ENCODE measurements around the gene LMF1.

The LMF1 gene

DNA sequence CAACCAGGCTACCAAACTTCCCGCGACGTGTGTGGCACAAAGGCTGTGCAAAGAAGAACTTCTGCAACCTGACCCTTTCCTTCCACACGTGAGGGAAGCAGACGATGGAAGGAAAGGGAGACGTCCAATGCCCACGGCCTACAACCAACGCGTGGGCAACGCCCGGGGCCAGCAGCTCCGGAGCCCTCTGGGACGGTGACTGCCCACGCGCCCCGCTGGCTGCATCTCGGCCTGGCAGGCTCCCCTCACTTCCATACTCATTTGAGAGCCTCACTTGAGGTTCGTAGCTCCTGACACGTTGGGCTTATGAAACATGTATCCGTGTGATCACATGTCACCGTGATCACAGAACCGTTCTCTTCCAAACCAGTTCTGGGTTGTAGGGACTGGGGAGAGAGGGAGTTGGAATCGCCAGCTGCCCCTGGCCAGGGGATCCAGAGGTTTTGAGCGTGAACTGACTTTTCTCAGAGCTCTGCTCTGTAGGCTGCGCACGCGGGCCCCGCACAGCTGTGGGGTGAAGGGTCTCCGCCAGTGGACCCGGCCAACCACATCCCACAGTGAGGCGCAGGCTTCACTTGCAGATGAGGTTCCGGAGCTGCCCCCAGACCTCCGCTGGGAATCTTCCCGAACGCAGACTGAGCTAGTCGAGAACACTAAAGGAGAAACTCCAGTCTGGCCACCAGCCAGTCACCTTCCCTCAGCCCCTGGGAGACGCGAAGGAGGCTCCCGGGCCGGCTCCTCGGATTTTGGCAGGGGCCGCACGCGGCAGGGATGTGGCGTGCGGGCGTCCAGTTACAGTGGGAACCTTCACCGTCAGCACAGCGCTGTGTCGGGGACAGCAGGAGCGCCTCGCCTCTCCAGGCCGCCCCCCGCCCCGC lies 1.0 kb downstream of the LMF1 start:
- TF ChIP-seq POLR2AphosphoS5 (IDR thresholded peaks at IDR 0.05; ENCODE audit: low read depth, low read length) (no peak), TAF1 (IDR thresholded peaks at IDR 0.05; ENCODE audit: borderline replicate concordance, insufficient read depth, low read length) (no peak), SIN3A (IDR thresholded peaks at IDR 0.05; ENCODE audit: borderline replicate concordance, insufficient read depth, low read length) (no peak), FOXP2 (optimal IDR thresholded peaks at IDR 0.05; ENCODE audit: borderline replicate concordance, extremely low read depth, extremely low read length, insufficient read depth) (no peak)
- TF ChIP-seq, protein P1, sequence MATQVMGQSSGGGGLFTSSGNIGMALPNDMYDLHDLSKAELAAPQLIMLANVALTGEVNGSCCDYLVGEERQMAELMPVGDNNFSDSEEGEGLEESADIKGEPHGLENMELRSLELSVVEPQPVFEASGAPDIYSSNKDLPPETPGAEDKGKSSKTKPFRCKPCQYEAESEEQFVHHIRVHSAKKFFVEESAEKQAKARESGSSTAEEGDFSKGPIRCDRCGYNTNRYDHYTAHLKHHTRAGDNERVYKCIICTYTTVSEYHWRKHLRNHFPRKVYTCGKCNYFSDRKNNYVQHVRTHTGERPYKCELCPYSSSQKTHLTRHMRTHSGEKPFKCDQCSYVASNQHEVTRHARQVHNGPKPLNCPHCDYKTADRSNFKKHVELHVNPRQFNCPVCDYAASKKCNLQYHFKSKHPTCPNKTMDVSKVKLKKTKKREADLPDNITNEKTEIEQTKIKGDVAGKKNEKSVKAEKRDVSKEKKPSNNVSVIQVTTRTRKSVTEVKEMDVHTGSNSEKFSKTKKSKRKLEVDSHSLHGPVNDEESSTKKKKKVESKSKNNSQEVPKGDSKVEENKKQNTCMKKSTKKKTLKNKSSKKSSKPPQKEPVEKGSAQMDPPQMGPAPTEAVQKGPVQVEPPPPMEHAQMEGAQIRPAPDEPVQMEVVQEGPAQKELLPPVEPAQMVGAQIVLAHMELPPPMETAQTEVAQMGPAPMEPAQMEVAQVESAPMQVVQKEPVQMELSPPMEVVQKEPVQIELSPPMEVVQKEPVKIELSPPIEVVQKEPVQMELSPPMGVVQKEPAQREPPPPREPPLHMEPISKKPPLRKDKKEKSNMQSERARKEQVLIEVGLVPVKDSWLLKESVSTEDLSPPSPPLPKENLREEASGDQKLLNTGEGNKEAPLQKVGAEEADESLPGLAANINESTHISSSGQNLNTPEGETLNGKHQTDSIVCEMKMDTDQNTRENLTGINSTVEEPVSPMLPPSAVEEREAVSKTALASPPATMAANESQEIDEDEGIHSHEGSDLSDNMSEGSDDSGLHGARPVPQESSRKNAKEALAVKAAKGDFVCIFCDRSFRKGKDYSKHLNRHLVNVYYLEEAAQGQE (IDR thresholded peaks at IDR 0.05; ENCODE audit: insufficient read depth in 1 of 2, low read depth in 2 of 2, low read length in 2 of 2), result no peak

DNA sequence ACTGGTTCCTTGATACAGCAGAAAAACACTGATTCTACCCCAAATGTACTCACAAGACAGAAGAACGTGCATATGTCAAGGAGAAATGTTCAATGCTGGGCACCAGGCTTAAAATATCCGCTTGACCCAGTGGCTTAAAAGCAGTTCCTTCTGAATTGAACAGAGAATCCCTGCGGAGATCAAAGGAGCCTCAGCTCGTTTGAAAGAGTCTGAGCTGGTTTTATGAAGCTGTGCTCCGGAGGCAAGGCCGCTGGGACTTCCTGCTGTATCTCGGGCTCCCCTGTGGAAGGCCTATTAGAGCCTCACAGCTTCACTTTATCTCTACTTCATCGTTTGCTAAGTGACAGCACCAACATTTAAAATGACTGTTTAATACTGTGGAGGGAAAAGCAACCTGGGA lies 2.2 kb downstream of the LMF1 start:
- TF ChIP-seq SIN3A (IDR thresholded peaks at IDR 0.05; ENCODE audit: borderline replicate concordance, insufficient read depth, low read length) (no peak), FOXP2 (optimal IDR thresholded peaks at IDR 0.05; ENCODE audit: borderline replicate concordance, extremely low read depth, extremely low read length, insufficient read depth) (no peak), POLR2AphosphoS5 (IDR thresholded peaks at IDR 0.05; ENCODE audit: low read depth, low read length) (no peak), TAF1 (IDR thresholded peaks at IDR 0.05; ENCODE audit: borderline replicate concordance, insufficient read depth, low read length) (no peak)
- TF ChIP-seq, protein P1 (IDR thresholded peaks at IDR 0.05; ENCODE audit: insufficient read depth in 1 of 2, low read depth in 2 of 2, low read length in 2 of 2), result no peak

DNA sequence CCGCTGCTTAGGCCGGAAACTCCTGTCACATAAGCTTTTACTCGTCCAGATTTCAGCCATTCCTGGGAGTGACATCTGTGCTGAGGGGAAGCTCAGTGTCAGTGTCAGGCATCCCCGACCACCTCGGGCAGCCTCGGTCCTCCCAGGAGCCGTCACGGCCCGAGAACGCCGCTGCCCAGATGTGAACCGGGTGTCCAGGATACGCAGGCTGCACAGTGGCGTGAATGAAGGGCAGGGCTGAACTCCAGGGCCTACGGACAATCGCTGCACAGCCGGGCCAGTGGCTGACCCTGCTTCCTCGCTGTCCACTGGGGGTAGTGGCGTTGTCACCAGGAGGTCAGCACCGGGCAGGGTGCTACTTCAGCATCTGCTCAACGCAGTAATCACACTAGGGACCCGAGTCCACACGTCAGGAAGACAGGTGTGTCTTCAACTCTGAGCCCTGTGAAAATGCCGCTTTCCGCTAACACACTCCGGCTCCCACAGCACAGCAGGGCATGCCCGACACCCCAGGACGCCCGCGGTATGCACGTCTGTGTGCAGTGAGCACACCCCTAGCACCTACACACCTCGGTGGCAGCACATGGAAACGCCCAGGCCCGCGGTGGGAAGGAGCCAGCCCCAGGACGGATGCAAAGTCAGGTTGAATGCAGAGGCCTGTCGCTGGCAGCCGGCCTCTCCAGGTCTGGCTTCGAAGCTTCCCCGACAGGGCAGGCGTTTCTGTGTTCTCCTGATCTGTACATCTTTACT lies 3.1 kb downstream of the LMF1 start:
- TF ChIP-seq POLR2AphosphoS5 (IDR thresholded peaks at IDR 0.05; ENCODE audit: low read depth, low read length) (no peak), TAF1 (IDR thresholded peaks at IDR 0.05; ENCODE audit: borderline replicate concordance, insufficient read depth, low read length) (no peak), FOXP2 (optimal IDR thresholded peaks at IDR 0.05; ENCODE audit: borderline replicate concordance, extremely low read depth, extremely low read length, insufficient read depth) (no peak), SIN3A (IDR thresholded peaks at IDR 0.05; ENCODE audit: borderline replicate concordance, insufficient read depth, low read length) (no peak)
- TF ChIP-seq, protein P1 (IDR thresholded peaks at IDR 0.05; ENCODE audit: insufficient read depth in 1 of 2, low read depth in 2 of 2, low read length in 2 of 2), result no peak

DNA sequence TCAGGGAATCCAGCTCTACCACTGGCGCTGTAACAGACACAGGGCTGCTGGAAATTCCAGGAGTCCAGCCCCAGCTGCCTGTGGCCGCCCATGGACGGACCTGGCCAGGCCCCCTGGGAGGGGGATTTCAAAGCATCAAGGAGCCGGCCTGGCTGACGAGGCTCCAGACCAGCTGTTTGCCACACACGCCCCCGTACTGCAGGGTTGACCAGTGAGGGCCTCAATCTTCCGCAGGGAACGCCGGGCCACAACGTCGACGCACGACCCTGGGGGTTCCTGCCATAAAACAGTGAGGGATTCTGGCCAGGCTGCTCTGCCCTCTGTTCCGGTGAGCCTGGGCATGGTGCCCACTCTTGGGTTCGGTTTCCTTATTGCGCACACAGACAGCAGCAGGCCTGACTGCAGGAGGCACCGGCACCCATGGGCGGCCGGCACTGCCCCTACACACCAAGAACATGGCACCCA lies 3.7 kb downstream of the LMF1 start:
- TF ChIP-seq FOXP2 (optimal IDR thresholded peaks at IDR 0.05; ENCODE audit: borderline replicate concordance, extremely low read depth, extremely low read length, insufficient read depth), result no peak
- no peak for TF ChIP-seq POLR2AphosphoS5 (IDR thresholded peaks at IDR 0.05; ENCODE audit: low read depth, low read length)
- no peak for TF ChIP-seq TAF1 (IDR thresholded peaks at IDR 0.05; ENCODE audit: borderline replicate concordance, insufficient read depth, low read length)
- TF ChIP-seq, protein P1 (IDR thresholded peaks at IDR 0.05; ENCODE audit: insufficient read depth in 1 of 2, low read depth in 2 of 2, low read length in 2 of 2), result no peak
- no peak for TF ChIP-seq SIN3A (IDR thresholded peaks at IDR 0.05; ENCODE audit: borderline replicate concordance, insufficient read depth, low read length)

All from PFSK-1 (cell line).